Measurements from ENCODE around the gene SDK2.
A peak's percentile ranks its signal among the peaks of the same experiment; 100 is the strongest.

SDK2 gene

GRCh38 chr17:73533127-73533526 lies 111.1 kb downstream of the SDK2 start:
- peak; percentile 70 for DNase-seq (ENCODE audit: low spot score)

- no peak for DNase-seq (ENCODE audit: low spot score)
Measured at GRCh38 chr17:73532421-73532901, 111.8 kb downstream of the SDK2 start.

- DNase-seq (ENCODE audit: low spot score): no peak
Measured at GRCh38 chr17:73531158-73531557, 113.1 kb downstream of the SDK2 start.

GRCh38 chr17:73528679-73529078 lies 115.6 kb downstream of the SDK2 start:
- no peak for DNase-seq (ENCODE audit: low spot score)

GRCh38 chr17:73526952-73527351 lies 117.3 kb downstream of the SDK2 start:
- no peak for DNase-seq (ENCODE audit: low spot score)

- DNase-seq (ENCODE audit: low spot score): no peak
Measured at GRCh38 chr17:73524941-73525679, 119.1 kb downstream of the SDK2 start.

GRCh38 chr17:73522696-73523095 lies 121.5 kb downstream of the SDK2 start:
- DNase-seq (ENCODE audit: low spot score): no peak

- DNase-seq (ENCODE audit: low spot score): no peak
Measured at GRCh38 chr17:73522107-73522506, 122.1 kb downstream of the SDK2 start.

- no peak for DNase-seq (ENCODE audit: low spot score)
Measured at GRCh38 chr17:73521376-73521775, 122.9 kb downstream of the SDK2 start.

GRCh38 chr17:73520369-73520761 lies 123.9 kb downstream of the SDK2 start:
- DNase-seq (ENCODE audit: low spot score): no peak

- DNase-seq (ENCODE audit: low spot score): no peak
Measured at GRCh38 chr17:73519714-73520368, 124.4 kb downstream of the SDK2 start.

- no peak for DNase-seq (ENCODE audit: low spot score)
Measured at GRCh38 chr17:73519011-73519410, 125.2 kb downstream of the SDK2 start.

GRCh38 chr17:73516431-73516830 lies 127.8 kb downstream of the SDK2 start:
- no peak for DNase-seq (ENCODE audit: low spot score)

GRCh38 chr17:73514146-73514863 lies 129.9 kb downstream of the SDK2 start:
- no peak for DNase-seq (ENCODE audit: low spot score)

- DNase-seq (ENCODE audit: low spot score): peak; percentile 53
Measured at GRCh38 chr17:73513426-73513825, 130.8 kb downstream of the SDK2 start.

- DNase-seq (ENCODE audit: low spot score): no peak
Measured at GRCh38 chr17:73511719-73512115, 132.5 kb downstream of the SDK2 start.

GRCh38 chr17:73510981-73511718 lies 133.1 kb downstream of the SDK2 start:
- peak; percentile 65 for DNase-seq (ENCODE audit: low spot score)

- no peak for DNase-seq (ENCODE audit: low spot score)
Measured at GRCh38 chr17:73508931-73509605, 135.2 kb downstream of the SDK2 start.

GRCh38 chr17:73508057-73508930 lies 136.0 kb downstream of the SDK2 start:
- DNase-seq (ENCODE audit: low spot score): no peak
